Fibroblast of mammary gland (primary cell): ENCODE data around the gene DENND6A.
"Not testable (repeated sequence)": the region's sequence is repeated elsewhere in the genome, so short reads cannot be mapped to it uniquely, and the experiment has no call there.

ENCODE experiments used
- DNase-seq: peaks from one replicate; pipeline ENCODE4 v3.0.0-alpha.2; 2010; ENCODE audit warnings: low read depth
- H3K4me3 ChIP-seq: 2 replicates; pipeline ENCODE4 v1.5.1; 2011; ENCODE audit warnings: low read depth, mild to moderate bottlenecking, low read length, moderate library complexity; ENCODE audit not compliant: control insufficient read depth
- TF ChIP-seq, protein P1 (sequence below): conservative IDR thresholded peaks from 2 replicates; pipeline ENCODE4 v1.5.1; 2011; ENCODE audit warnings: low read depth, low read length, inconsistent platforms; ENCODE audit not compliant: control insufficient read depth, insufficient read depth

DENND6A gene

DNA sequence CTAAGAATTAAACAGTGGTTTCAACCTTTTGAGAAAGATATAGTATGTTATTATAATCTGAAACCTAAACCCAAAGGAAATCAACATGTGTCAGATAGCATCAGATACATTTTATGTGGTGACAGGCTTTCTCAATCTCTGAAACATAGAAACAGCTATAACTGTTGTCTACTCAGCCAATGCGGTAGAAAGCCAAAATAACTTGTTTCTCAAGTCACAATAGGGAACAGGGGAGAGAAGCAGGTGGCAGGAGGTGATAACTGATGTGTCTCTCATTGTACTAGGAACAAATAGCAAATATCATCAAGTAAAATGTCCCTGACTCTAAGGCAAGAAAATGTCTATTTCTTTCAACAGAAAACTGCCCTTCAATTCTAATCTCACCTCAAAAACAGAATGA, 38.6 kb downstream of the DENND6A start:
- no peak overlapping the region for H3K4me3 ChIP-seq
- no peak for DNase-seq
- TF ChIP-seq, protein P1, sequence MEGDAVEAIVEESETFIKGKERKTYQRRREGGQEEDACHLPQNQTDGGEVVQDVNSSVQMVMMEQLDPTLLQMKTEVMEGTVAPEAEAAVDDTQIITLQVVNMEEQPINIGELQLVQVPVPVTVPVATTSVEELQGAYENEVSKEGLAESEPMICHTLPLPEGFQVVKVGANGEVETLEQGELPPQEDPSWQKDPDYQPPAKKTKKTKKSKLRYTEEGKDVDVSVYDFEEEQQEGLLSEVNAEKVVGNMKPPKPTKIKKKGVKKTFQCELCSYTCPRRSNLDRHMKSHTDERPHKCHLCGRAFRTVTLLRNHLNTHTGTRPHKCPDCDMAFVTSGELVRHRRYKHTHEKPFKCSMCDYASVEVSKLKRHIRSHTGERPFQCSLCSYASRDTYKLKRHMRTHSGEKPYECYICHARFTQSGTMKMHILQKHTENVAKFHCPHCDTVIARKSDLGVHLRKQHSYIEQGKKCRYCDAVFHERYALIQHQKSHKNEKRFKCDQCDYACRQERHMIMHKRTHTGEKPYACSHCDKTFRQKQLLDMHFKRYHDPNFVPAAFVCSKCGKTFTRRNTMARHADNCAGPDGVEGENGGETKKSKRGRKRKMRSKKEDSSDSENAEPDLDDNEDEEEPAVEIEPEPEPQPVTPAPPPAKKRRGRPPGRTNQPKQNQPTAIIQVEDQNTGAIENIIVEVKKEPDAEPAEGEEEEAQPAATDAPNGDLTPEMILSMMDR: no peak

DNA sequence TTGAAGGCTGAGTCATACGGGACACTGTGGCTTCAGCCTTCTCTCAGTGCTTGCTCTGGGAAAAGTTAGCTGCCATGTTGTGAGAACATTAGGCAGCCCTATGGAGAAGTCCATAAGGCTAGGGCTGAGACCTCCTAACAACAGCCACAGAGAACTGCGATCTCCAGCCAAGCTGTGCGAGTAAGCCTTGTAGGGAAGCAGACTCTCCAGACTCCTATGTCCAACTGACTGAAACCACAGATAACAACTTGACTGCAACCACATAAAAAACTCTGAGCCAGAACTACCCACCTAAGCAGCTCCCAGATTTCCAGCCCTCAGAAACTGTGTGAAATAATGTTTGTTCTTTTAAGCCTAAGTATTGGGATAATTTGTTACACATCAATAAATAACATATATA, 40.7 kb downstream of the DENND6A start:
- no peak for DNase-seq
- TF ChIP-seq, protein P1: no peak
- H3K4me3 ChIP-seq: no peak overlapping the region

DNA sequence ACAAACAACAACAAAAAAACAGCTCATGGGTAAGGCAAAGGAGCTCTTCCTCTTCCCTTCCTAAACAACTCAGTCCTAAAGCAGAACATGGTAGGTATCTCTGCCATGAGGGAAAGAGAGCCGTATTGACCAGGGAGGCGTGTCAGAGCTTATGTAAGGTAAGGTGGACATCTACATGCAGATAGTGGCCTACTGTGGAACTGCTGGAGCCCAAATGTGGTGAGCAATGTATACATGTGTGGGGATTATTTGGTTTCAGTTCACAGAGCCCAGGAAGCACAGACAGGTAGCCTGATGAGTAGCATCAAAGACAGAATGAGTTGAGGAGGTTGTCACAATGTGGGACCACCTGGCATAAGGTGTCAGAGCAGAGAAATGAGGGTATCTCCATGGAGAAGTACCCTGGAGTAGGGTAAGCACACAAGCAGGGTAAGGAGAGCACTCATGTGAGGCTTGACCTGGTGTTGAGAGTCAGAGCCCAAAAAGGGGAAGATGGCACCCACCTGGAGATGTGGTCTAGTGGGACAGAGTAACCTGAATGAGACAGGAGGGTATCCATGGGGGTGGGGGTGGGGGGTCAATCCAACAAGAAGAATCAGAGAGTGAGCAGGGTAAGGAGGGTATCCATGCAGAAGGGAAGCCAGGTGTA, 45.5 kb downstream of the DENND6A start:
- DNase-seq: no peak
- H3K4me3 ChIP-seq: no peak overlapping the region
- TF ChIP-seq, protein P1: no peak

DNA sequence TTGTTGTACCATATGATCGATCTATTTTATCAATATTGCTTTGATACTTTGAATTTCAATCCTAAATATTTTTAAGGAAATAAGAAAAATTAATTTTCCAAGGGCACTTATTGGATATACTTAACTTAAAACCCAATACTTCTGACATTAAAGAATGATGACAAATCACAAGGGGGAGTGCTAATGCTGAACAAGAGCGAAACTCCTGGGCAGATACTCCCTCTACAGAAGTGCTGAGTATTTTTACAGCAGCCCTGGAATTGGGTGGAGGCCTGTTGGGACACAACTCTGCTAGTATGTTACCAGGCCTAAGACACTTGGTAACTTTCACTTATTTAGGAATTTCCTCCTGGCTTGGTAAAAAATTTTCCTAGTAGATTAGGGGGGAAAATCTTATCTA, 46.2 kb downstream of the DENND6A start:
- H3K4me3 ChIP-seq: no peak overlapping the region
- peak; percentile 58 for DNase-seq
- TF ChIP-seq, protein P1: peak; percentile 24

DNA sequence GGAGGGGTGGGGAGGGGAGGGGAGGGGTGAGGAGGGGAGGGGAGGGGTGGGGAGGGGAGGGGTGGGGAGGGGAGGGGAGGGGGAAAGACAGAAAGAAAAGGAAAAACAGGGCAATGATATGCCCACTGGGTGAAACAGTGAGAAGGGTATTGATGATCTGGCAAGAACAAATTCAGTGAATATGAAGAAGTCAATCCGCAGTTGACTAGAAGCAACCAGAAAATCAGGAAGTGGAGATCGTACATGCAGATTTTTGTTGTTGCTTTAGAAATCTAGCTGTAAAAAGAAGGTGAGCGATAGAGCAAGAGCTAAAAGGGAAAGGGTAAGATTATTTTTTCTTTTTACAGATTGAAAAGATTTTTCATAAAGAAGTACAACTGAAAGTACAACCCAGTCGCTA, 48.1 kb downstream of the DENND6A start:
- no peak for DNase-seq
- TF ChIP-seq, protein P1: no peak
- H3K4me3 ChIP-seq: no peak overlapping the region

DNA sequence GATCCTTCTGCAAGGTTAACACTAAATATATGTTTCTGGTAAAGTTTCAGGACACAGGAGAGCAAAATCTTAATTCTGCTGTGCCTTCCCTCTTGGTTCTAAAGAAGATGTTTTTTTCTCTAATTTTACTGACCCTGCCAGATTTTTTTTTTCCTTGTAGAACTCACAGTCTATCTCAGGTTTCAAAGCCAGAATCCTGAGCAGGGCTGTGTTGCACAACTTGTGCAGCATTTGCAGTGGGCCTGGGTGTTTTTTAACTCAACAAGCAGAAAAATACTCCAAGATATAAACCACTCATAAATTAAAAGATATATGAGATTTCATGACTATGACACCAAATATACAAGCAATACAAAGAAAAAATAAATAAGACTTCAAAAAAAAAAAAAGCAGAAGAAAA, 55.5 kb downstream of the DENND6A start:
- TF ChIP-seq, protein P1: no peak
- DNase-seq: peak; percentile 28
- H3K4me3 ChIP-seq: no peak overlapping the region

DNA sequence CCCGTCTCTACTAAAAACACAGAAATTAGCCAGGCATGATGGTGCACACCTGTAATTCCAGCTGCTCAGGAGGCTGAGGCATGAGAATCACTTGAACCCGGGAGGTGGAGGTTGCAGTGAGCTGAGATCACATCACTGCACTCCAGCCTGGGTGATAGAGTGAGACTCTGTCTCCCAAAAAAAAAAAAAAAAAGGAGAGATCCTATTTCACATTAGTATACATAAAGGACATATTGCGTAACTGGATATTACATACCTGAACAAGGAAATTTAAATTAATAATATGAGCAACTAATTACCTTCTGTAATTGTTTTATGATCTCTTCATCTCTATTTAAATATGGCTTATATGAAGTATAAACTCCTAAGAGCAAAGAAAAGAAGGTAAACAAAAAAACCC, 58.6 kb downstream of the DENND6A start:
- H3K4me3 ChIP-seq, DNase-seq: not testable (repeated sequence)
